ES-I3 (cell line): Measurements from ENCODE around the gene GABBR2.

ENCODE experiments used
- H3K36me3 ChIP-seq: 2 replicates; pipeline ENCODE4 v1.6.1; 2013; ENCODE audit warnings: mild to moderate bottlenecking, low read length, control low read depth, moderate library complexity; ENCODE audit not compliant: insufficient read depth
- H3K4me1 ChIP-seq: 2 replicates; pipeline ENCODE4 v1.6.1; 2013; ENCODE audit warnings: mild to moderate bottlenecking, control low read depth, low read length; ENCODE audit not compliant: insufficient read depth
- H3K9ac ChIP-seq: 2 replicates; pipeline ENCODE4 v1.6.1; 2013; ENCODE audit warnings: low read depth, mild to moderate bottlenecking, low read length, moderate library complexity
- H3K9me3 ChIP-seq: 2 replicates; pipeline ENCODE4 v1.6.1; 2013; ENCODE audit warnings: mild to moderate bottlenecking, low read length, moderate library complexity; ENCODE audit not compliant: control insufficient read depth, insufficient read depth

Gene GABBR2

DNA sequence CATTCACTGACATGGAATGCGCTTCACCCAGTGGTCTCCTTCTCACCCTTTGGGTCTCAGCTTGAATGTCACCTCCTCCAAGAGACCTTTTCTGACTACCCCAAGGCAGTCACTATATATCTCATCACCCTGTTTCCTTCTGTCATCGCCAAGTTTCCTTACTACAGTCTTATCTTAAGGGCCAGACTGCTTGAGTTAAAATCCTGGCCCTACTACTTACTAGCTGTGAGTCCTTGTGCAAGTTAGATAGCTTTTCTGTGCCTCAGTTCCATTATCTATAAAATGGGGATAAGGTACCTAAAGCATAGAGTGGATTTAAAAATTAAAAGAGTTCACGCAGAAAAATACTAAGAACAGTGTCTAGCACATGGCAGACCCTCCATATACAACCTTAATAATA, 132.4 kb downstream of the GABBR2 start:
- Histone ChIP-seq H3K9me3 (no peaks in the 10 kb centered on the region), H3K36me3 (no peaks in the 10 kb centered on the region), H3K4me1 (no peaks in the 10 kb centered on the region), H3K9ac (no peak overlapping the region)

DNA sequence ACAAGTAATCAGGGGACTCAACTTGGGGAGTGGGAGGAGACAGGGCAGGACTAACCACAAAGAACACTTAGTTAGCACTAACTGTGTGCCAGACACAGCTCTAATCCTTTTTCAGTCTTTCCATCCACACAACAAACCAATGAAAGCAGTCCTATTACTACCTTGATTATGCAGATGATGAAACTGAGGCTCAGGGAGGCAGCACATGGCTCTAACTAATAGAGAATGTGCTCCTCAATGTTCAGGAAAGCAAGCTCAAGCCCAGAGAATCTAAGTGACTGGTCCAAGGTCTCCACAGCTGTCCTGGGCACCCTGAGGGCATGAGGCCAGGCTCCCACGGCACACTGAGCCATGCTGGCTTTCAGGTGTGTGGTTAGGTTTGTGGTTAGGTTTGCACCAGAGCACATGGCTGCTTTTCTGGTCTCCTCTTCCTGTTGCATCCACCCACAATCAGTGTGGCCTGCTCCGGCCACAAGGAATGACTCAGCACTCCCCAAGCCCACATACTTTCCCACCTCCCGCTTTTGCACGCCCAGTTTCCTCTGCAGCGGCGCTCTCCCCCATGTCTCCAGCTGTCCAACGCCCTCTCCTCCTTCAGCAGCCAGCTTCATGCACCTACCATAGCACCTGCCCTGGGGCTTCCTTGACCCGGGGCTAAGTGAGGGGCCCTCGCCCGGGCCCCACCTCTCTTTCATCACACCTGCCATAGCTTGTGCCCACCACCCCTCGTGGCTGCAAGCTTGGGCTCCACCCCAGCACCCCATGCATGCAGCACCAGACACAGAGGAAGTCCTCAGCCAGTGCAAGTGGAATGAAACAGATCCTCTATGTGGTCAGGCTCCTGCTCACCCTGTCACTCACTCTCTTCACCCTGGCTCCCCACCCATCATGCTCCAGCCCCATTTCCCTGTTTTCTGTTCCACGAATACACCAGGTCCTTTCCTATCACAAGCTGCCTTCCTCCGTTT, 133.1 kb downstream of the GABBR2 start:
- Histone ChIP-seq H3K36me3 (no peaks in the 10 kb centered on the region), H3K9me3 (no peaks in the 10 kb centered on the region), H3K4me1 (no peaks in the 10 kb centered on the region), H3K9ac (no peak overlapping the region)

DNA sequence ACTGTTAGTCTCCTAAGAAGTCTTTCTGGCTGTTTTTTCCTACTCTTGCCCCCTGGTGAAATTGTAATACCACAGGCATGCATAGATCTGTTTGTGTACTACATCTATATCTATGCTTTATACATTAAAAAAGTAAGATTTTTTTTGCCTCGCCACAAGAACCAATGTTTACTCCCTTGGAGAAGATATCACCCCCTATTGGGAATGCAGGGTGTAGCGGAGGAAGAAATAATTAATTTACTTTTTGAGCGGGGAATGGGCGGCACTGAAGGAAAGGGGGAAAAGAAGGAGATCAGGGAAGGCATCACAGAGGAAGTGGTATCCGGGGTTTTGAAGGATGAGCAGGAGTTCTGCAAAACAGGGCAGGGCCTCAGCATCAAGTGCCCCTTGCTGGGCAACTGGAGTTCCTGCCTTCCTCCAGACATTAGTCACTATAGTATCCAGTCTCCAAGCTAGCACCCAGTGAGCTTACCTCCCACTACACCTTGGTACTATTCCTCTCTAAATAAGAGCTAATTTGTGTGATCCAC, 134.9 kb downstream of the GABBR2 start:
- no peaks in the 10 kb centered on the region for H3K9me3 ChIP-seq
- no peaks in the 10 kb centered on the region for H3K36me3 ChIP-seq
- no peaks in the 10 kb centered on the region for H3K4me1 ChIP-seq
- H3K9ac ChIP-seq = no peak overlapping the region

DNA sequence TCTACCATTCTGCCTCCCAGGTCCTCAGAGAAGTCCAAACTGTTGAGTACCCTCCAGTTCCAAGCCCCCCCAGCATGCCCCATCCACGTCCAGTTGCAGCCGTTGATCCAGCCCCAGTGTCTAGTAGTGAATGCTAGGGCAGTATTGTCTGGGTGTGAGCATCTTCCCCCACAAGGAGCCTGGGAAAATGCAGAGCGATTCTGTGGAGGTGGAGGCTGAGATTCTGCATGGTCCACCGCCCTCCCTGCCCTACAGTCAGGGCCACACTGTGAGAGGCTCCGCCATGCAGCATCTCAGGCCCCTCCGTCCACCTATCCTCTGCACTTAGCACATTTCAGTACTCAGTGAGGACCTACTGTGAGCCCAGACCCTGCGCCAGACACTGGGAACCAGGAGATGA, 135.9 kb downstream of the GABBR2 start:
- no peaks in the 10 kb centered on the region for H3K9me3 ChIP-seq
- no peak overlapping the region for H3K9ac ChIP-seq
- H3K36me3 ChIP-seq = no peaks in the 10 kb centered on the region
- no peaks in the 10 kb centered on the region for H3K4me1 ChIP-seq

DNA sequence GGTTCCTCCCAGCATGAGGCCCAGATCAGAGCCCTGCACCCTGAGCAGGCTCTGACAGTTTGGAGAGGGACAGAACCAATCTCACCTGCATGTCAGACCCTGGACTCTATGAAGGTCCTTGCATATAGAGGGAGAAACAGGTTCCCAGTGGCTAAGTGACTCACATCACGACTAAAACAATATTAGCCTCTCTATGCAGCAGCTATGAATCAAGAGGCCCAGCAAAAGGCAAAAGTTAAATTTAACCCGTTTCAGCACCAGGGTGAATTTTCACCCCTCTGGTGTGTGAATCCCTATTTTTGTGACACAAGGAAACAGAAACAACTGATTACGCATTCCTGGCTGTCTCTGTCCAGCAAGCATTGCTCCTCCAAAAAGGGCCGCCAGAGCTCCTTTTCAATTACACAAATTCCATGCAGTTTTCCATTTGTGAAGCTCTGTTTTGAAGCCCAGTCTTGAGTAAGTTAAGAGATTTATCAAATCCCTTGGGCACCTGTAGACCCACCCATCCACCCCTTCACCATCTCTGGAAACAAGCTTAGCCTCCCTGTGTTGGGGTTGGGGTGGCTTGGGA, 136.6 kb downstream of the GABBR2 start:
- Histone ChIP-seq H3K36me3 (no peaks in the 10 kb centered on the region), H3K4me1 (no peaks in the 10 kb centered on the region), H3K9ac (no peak overlapping the region), H3K9me3 (no peaks in the 10 kb centered on the region)

DNA sequence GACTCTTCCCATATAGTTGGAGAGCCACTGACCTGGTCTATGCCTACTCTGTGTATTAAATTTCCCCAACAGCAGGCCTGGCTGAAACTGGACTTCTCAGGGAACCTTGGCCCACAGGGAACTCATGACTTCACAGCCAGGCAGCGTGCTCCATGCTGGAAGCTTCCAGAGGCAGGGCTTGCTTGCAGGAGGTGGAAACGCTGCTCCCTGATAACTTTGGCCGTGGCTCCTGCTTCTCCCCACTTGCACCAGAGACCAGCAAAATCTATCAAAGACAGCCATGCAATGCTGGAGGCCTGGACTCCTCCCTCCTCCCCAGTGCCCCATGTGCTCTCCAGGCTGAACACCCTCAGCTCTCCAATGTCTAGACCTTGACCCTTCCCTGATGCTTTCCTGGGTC, 137.1 kb downstream of the GABBR2 start:
- no peaks in the 10 kb centered on the region for H3K9me3 ChIP-seq
- H3K9ac ChIP-seq = no peak overlapping the region
- H3K4me1 ChIP-seq = no peaks in the 10 kb centered on the region
- no peaks in the 10 kb centered on the region for H3K36me3 ChIP-seq

DNA sequence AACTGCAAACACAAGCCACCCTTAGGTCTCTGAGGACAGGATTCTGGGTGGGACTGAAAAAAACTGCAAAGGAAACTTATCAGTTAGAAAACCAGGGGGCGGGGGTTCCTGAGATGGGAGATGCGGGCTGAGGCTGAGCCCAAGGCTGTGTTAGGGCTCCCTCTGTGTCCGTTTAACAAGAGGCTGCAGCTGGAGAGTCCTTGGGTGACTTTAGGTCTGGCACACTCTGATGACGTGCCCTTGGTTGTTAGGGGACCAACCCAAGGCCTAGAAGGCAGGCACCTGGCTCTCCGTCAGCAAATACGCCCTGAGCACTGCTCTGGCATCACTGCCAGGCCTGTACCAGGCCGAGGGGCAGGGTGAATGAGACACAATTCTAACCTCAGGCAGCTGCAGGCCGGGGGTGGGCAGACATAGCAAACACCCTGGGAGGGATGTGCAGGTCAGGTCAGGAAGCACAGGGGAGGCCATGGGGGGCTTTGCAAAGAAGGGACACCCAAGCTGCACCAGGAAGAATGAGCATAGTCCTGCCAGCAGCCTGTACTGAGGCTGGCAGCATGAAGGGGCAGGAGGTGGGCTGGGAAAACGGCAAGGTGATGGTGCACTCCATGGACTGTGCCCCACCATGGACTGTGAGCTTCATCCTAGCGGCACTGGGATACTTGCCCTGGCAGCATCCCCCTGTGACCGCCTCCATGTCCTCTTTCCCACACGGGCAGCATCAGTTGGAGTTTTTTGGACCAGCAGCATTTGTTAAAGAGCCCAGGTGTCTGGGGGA, 137.9 kb downstream of the GABBR2 start:
- Histone ChIP-seq H3K4me1 (no peaks in the 10 kb centered on the region), H3K9ac (no peak overlapping the region), H3K9me3 (no peaks in the 10 kb centered on the region), H3K36me3 (no peaks in the 10 kb centered on the region)

DNA sequence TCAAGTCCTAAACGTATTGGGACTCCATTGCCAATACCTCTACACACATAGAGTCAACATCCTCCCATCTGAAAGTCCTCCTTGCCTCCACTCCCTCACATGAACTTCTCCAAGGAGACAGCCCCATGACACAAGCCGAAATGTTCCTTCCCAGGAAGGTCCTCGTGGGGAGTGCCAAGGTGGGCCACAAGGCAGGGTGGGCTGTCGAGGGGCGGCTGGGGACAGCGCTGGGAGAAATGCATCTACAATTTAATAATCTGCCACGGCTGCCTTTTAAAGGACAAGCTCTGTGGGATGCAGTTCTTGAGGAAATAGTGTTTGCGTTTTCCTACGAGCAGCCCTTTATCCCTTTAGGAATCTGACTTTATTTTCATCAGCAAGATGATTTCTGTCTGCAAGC, 138.7 kb downstream of the GABBR2 start:
- H3K36me3 ChIP-seq = no peaks in the 10 kb centered on the region
- no peaks in the 10 kb centered on the region for H3K9me3 ChIP-seq
- H3K9ac ChIP-seq = no peak overlapping the region
- no peaks in the 10 kb centered on the region for H3K4me1 ChIP-seq

DNA sequence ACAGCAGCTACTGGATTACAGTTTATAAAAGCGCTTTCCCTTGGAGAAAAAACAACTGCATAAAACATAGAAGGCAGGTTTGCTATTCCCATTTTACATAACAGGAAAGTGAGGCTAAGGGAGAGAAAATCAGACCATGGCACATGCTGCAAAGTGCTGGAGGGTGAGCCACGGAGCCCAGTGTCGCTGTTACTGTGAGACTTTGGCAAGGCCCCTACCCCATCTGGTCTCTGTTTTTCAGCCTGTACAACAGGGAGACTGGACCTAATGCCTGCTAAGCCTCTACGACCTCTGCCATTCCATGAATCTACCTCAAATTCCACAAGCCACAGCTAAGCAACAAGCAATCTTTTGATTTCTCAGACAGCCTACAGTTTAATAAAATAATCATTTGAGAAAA, 139.2 kb downstream of the GABBR2 start:
- H3K4me1 ChIP-seq = no peaks in the 10 kb centered on the region
- H3K9ac ChIP-seq = no peak overlapping the region
- no peaks in the 10 kb centered on the region for H3K36me3 ChIP-seq
- no peaks in the 10 kb centered on the region for H3K9me3 ChIP-seq

DNA sequence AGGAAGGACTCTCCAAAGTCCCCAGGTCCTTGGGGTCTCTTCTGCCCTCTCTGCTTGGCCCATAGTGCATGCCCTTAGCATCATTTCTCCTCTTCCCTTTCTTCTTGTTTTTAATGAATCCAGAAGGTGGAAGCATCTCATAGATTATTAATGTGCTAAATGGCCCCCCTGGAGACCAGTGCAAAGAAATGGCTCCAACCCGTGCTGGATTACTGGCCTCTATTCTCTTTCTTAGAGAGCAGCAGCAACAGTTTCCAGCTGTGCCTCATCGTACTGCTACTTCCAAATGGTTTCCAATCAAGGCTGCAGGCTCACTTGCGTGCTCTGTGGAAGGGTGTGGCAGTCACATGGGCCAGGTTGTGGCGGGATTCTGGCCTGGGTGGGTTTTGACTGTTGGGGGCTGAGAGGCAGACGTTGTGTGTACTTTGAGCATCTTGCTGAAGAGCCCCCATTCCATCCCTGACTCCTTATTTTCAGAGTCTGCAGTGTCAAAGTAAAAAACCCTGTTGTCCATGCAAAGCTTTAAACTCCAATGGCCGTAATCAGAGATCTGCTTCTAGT, 139.7 kb downstream of the GABBR2 start:
- no peak overlapping the region for H3K9ac ChIP-seq
- H3K4me1 ChIP-seq = no peaks in the 10 kb centered on the region
- no peaks in the 10 kb centered on the region for H3K36me3 ChIP-seq
- H3K9me3 ChIP-seq = no peaks in the 10 kb centered on the region

DNA sequence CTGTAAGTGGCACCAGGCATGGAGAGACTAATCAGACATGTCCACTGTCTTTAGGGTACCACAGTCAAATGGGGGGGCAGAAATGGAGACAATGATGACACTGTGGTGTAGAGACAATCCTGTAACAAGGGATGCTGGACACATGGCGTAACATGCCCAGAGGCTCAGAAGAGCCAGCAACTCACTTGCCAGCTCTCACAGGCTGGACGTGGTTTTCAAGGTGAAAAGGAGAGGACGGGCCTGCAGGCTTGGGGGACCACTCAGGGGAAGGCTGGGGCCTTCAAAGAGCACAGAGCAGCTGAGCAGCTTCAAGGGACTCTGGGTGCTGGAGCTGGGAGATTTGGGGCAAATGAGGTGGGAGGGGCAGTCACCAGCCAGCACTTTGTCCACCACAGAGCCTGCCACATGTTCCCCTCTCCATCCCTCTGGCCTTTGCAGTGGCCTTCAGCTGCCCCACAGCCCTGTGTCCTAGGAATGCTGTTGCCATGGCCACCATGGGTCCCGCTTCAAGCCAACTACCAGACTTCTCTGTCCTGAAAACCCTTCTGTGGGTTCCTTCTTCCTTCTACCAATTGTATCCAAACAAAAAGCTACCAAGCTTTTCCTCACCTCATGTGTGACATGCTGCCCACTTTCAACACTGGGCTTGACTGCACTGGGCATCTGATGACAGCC, 140.4 kb downstream of the GABBR2 start:
- Histone ChIP-seq H3K9me3 (no peaks in the 10 kb centered on the region), H3K4me1 (no peaks in the 10 kb centered on the region), H3K9ac (no peak overlapping the region), H3K36me3 (no peaks in the 10 kb centered on the region)

DNA sequence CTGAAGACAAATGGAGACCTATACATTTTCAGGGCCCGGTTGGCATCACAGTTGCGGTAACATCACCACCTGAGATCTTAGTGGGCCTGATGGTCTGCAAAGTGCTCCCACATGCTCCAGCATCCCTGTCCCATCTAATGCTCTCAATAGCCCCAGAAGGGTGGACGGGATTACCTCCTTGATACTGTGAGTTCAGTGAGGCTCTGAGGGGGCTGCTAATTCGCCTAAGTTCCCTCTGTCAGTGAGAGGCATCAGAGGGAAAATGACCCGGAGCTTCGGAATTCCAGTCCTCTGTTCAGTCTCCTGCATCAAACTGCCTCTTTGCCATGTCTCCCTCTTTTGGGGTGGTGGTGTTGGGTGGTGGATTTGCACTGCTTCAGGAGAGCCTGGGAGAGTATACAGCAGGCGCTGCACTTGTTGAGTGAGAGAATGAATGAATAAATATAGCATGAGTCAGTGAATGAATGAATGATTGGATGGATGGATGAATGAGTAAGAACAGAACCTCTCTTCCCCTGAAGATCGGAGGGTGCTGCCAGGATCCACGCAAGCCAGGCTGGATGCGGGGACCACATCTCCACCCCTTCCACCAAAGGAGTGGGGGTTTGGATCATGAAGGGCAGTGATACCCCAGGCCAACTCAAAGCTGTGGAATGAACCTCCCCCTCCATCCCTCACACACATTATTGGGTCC, 141.0 kb downstream of the GABBR2 start:
- Histone ChIP-seq H3K9me3 (no peaks in the 10 kb centered on the region), H3K9ac (no peak overlapping the region), H3K36me3 (no peaks in the 10 kb centered on the region), H3K4me1 (no peaks in the 10 kb centered on the region)
